H1 (cell line): ENCODE measurements around the gene SH2D1B. TPM values are rescaled to one million over a fixed set of nuclear protein-coding genes. Genes with fewer than 3 reads are reported as not detected.
"Not testable (repeated sequence)": the region's sequence is repeated elsewhere in the genome, so short reads cannot be mapped to it uniquely, and the experiment has no call there.

Experiments
- CTCF ChIA-PET: fragments of 300-600 bp; sonication (Branson Sonifier 250); formaldehyde crosslinking; loops from one replicate; lab custom pipeline; 2021; ENCODE audit not compliant: partially characterized antibody; lab: Charles Lee
- POLR2A ChIA-PET: fragments of 300-600 bp; sonication (Branson Sonifier 250); formaldehyde crosslinking; loops from one replicate; lab custom pipeline; 2021; ENCODE audit warnings: inconsistent platforms; ENCODE audit not compliant: partially characterized antibody; lab: Charles Lee
- DNase-seq, 2 experiments: peaks; one replicate each; pipeline versions ENCODE4 v3.0.0 to v3.0.0-alpha.2; 2010 to 2022; ENCODE audit warnings: low spot score in 2 of 2, low read depth in 1 of 2, mixed read lengths in 1 of 2
- FAIRE-seq: peaks from 2 replicates; lab custom pipeline; 2011; peaks lifted over from hg19 to GRCh38; lab: Jason Lieb, UNC
- H2AFZ ChIP-seq: 2 replicates; pipeline ENCODE4 v1.8.1; 2012; ENCODE audit warnings: low read length, inconsistent platforms
- H2AK5ac ChIP-seq: 2 replicates; pipeline ENCODE4 v1.6.1; 2013; ENCODE audit warnings: low read depth, low read length
- H2BK120ac ChIP-seq: replicated peaks from 2 replicates; pipeline ENCODE3; 2013; ENCODE audit warnings: low read depth, low read length, inconsistent platforms
- H2BK12ac ChIP-seq: 2 replicates; pipeline ENCODE4 v1.6.1; 2013; ENCODE audit warnings: low read depth, low read length
- H2BK15ac ChIP-seq: 2 replicates; pipeline ENCODE4 v1.6.1; 2013; ENCODE audit warnings: low read length
- H2BK20ac ChIP-seq: 2 replicates; pipeline ENCODE4 v1.6.1; 2013; ENCODE audit warnings: low read length
- H2BK5ac ChIP-seq: 2 replicates; pipeline ENCODE4 v1.6.1; 2013; ENCODE audit warnings: low read depth, low read length
- H3K14ac ChIP-seq: 2 replicates; pipeline ENCODE4 v1.6.1; 2013; ENCODE audit warnings: inconsistent platforms; ENCODE audit not compliant: insufficient read length
- H3K18ac ChIP-seq: 2 replicates; pipeline ENCODE4 v1.6.1; 2013; ENCODE audit warnings: low read length; ENCODE audit errors: extremely low read depth
- H3K23ac ChIP-seq: 2 replicates; pipeline ENCODE4 v1.6.1; 2013; ENCODE audit warnings: inconsistent platforms; ENCODE audit not compliant: insufficient read length
- H3K23me2 ChIP-seq: 2 replicates; pipeline ENCODE4 v1.6.1; 2013; ENCODE audit warnings: low read depth, low read length
- H3K27ac ChIP-seq: 2 replicates; pipeline ENCODE4 v1.6.1; 2011; ENCODE audit warnings: low read depth, low read length, inconsistent platforms
- H3K27me3 ChIP-seq, 4 experiments: replicated peaks in 1 of 4; 1 replicate in 1 of 4; 2 replicates in 3 of 4; pipeline versions ENCODE4 v1.6.1 to v1.8.1; 2011 to 2013; ENCODE audit warnings: low read length in 3 of 4, mild to moderate bottlenecking in 3 of 4, inconsistent platforms in 2 of 4, mixed read lengths in 2 of 4, moderate library complexity in 1 of 4; ENCODE audit not compliant: control insufficient read depth in 3 of 4, insufficient read depth in 3 of 4; ENCODE audit errors: extremely low read depth in 1 of 4
- H3K36me3 ChIP-seq, 4 experiments: 2 replicates each; pipeline versions ENCODE4 v1.6.1 to v1.8.1; 2011 to 2013; ENCODE audit warnings: mild to moderate bottlenecking in 4 of 4, low read length in 3 of 4, moderate library complexity in 2 of 4, control low read depth in 1 of 4, inconsistent platforms in 1 of 4; ENCODE audit not compliant: insufficient read depth in 4 of 4, control insufficient read depth in 2 of 4
- H3K4ac ChIP-seq: replicated peaks from 2 replicates; pipeline ENCODE3; 2013; ENCODE audit warnings: low read length, low read depth, mixed read lengths, inconsistent platforms; ENCODE audit not compliant: insufficient read length
- H3K4me1 ChIP-seq, 4 experiments: replicated peaks in 1 of 4; 1 replicate in 1 of 4; 2 replicates in 3 of 4; pipeline versions ENCODE4 v1.6.1 to v1.8.1; 2011 to 2013; ENCODE audit warnings: low read length in 3 of 4, inconsistent platforms in 2 of 4, mixed read lengths in 1 of 4; ENCODE audit not compliant: insufficient read depth in 4 of 4, control insufficient read depth in 3 of 4
- H3K4me2 ChIP-seq, 2 experiments: 2 replicates each; pipeline versions ENCODE4 v1.6.1 to v1.8.1; 2011 to 2013; ENCODE audit warnings: low read depth in 2 of 2, low read length in 2 of 2, control low read depth in 1 of 2, inconsistent platforms in 1 of 2, mild to moderate bottlenecking in 1 of 2; ENCODE audit not compliant: insufficient read depth in 1 of 2
- H3K4me3 ChIP-seq, 4 experiments: fragments of 200-600, 300-600 bp in 1 of 4; sonication (generic), shearing (Covaris generic), sonication (Bioruptor Twin) in 1 of 4; 2 replicates each; pipeline versions ENCODE4 v1.5.1 to v1.8.1; 2011 to 2016; ENCODE audit warnings: low read length in 4 of 4, low read depth in 3 of 4, control low read depth in 2 of 4, inconsistent platforms in 2 of 4, mild to moderate bottlenecking in 2 of 4, mixed read lengths in 1 of 4, moderate library complexity in 1 of 4; ENCODE audit not compliant: insufficient read depth in 2 of 4; ENCODE audit errors: extremely low read depth in 1 of 4
- H3K56ac ChIP-seq: replicated peaks from 2 replicates; pipeline ENCODE3; 2013; ENCODE audit warnings: low read depth, mild to moderate bottlenecking, mixed read lengths, low read length, inconsistent platforms; ENCODE audit not compliant: insufficient read length
- H3K79me1 ChIP-seq: 2 replicates; pipeline ENCODE4 v1.6.1; 2013; ENCODE audit warnings: low read depth, low read length, control low read depth
- H3K79me2 ChIP-seq, 2 experiments: 2 replicates each; pipeline versions ENCODE4 v1.6.1 to v1.8.1; 2012 to 2013; ENCODE audit warnings: low read length in 2 of 2, mild to moderate bottlenecking in 2 of 2, inconsistent platforms in 1 of 2; ENCODE audit not compliant: insufficient read depth in 2 of 2, control insufficient read depth in 1 of 2
- H3K9ac ChIP-seq, 4 experiments: replicated peaks in 1 of 4; 1 replicate in 1 of 4; 2 replicates in 3 of 4; pipeline versions ENCODE4 v1.6.1 to v1.8.1; 2011 to 2013; ENCODE audit warnings: low read depth in 3 of 4, low read length in 3 of 4, control low read depth in 2 of 4, mild to moderate bottlenecking in 2 of 4, moderate library complexity in 2 of 4, inconsistent platforms in 1 of 4; ENCODE audit errors: extremely low read depth in 1 of 4
- H3K9me3 ChIP-seq, 2 experiments: 2 replicates each; pipeline versions ENCODE4 v1.6.1 to v1.8.1; 2012 to 2013; ENCODE audit warnings: mild to moderate bottlenecking in 2 of 2, moderate library complexity in 2 of 2, control low read depth in 1 of 2, inconsistent platforms in 1 of 2, low read depth in 1 of 2, low read length in 1 of 2, mixed read lengths in 1 of 2; ENCODE audit not compliant: insufficient read depth in 2 of 2
- H4K20me1 ChIP-seq, 2 experiments: replicated peaks in 1 of 2; 2 replicates each; pipeline versions ENCODE3 to v1.8.1; 2011 to 2013; ENCODE audit warnings: inconsistent platforms in 2 of 2, low read length in 2 of 2, mild to moderate bottlenecking in 1 of 2; ENCODE audit not compliant: insufficient read depth in 2 of 2, control insufficient read depth in 1 of 2
- H4K5ac ChIP-seq: 2 replicates; pipeline ENCODE4 v1.6.1; 2013; ENCODE audit warnings: low read length, low read depth, mixed read lengths, inconsistent platforms; ENCODE audit not compliant: insufficient read length
- H4K8ac ChIP-seq: 2 replicates; pipeline ENCODE4 v1.8.0; 2013; ENCODE audit warnings: mild to moderate bottlenecking, moderate library complexity, low read length, inconsistent platforms; ENCODE audit not compliant: insufficient read depth; ENCODE audit errors: extremely low read depth
- H4K91ac ChIP-seq: replicated peaks from 2 replicates; pipeline ENCODE3; 2013; ENCODE audit warnings: low read length, mixed read lengths, inconsistent platforms; ENCODE audit not compliant: insufficient read length
- WGBS, 2 experiments: shearing (Covaris generic) in 1 of 2; methylation state at CpG; one replicate each; pipeline versions ENCODE4 v1.1.6 to v1.1.7; 2013 to 2015; ENCODE audit warnings: low lambda C conversion rate in 2 of 2, mixed read lengths in 2 of 2, inconsistent platforms in 1 of 2, low coverage in 1 of 2, missing lambda C conversion rate in 1 of 2; ENCODE audit not compliant: insufficient replicate concordance in 2 of 2, insufficient coverage in 1 of 2, insufficient read length in 1 of 2; ENCODE audit errors: extremely low coverage in 1 of 2, missing lambda C conversion rate in 1 of 2; 5-methylcytosine and 5-hydroxymethylcytosine counted together
- polyA plus RNA-seq, 7 experiments: library from polyadenylated mRNA; depleted of rRNA in 3 of 7; stranded (reverse) in 5 of 7; unstranded in 2 of 7; fragments of >200 nt in 5 of 7; fragments of 200-250 nt in 2 of 7; gene quantifications; 1 replicate in 5 of 7; 2 replicates in 1 of 7; 4 replicates in 1 of 7; pipeline versions ENCODE4 v1.2.1 to v1.2.3, GENCODE V29; 2011 to 2013; ENCODE audit warnings: missing spikeins in 2 of 7, mixed read lengths in 2 of 7
- total RNA-seq: library from RNA; stranded (reverse); fragmentation: NEBNext Ultra II Directional; extraction: Animal tissue kit (Norgen Biotek cat#: 25700); gene quantifications from 2 replicates; pipeline ENCODE4 v1.2.1, GENCODE V29; 2021

SH2D1B gene
- total and polyA plus RNA-seq, 2 of the 8 experiments (the other 6 are each of a cell fraction or from before 2014, with no cell fraction given), result not detected

- H3K9me3 ChIP-seq, H3K4me1 ChIP-seq, CTCF ChIA-PET, H4K20me1 ChIP-seq, H4K5ac ChIP-seq, H4K91ac ChIP-seq, H3K4me3 ChIP-seq, H2AFZ ChIP-seq, POLR2A ChIA-PET, H2BK15ac ChIP-seq, H2BK20ac ChIP-seq, H3K18ac ChIP-seq, H3K14ac ChIP-seq, H4K8ac ChIP-seq, H3K4me2 ChIP-seq, H3K23me2 ChIP-seq, H3K27me3 ChIP-seq, H2AK5ac ChIP-seq, H3K9ac ChIP-seq, H3K36me3 ChIP-seq, H3K56ac ChIP-seq, H3K4ac ChIP-seq, DNase-seq, H3K79me1 ChIP-seq, H2BK120ac ChIP-seq, H3K23ac ChIP-seq, H2BK12ac ChIP-seq, H3K27ac ChIP-seq, H2BK5ac ChIP-seq, FAIRE-seq, H3K79me2 ChIP-seq: not testable (repeated sequence)
- 72% methylated on average over 1 of the region's 3 CpGs; no CpG with 5 or more reads in 1 of the 2 experiments for WGBS, 2 experiments
Measured at GRCh38 chr1:162454361-162454760, 42.4 kb upstream of the SH2D1B start.
